MCF 10A (cell line): ENCODE results near the gene MZB1. TPM values are rescaled to one million over a fixed set of nuclear protein-coding genes. Genes with fewer than 3 reads are reported as not detected.

Source experiments
- BruUV-seq: library from RNA; stranded (reverse); fragments of 400-500 nt; replicated peaks from 2 replicates; lab custom pipeline; 2021; lab: Mats Ljungman, UMichigan
- CTCF ChIA-PET: fragments of 300-600 bp; sonication (Branson Sonifier 250); formaldehyde crosslinking; extraction: SDS; loops from one replicate; lab custom pipeline; 2021; ENCODE audit warnings: antibody characterized with exemption, inconsistent platforms; lab: Yijun Ruan, JAX
- POLR2A ChIA-PET: fragments of 300-600, 350-650 bp; sonication (Branson Sonifier 250); formaldehyde crosslinking; extraction: SDS; loops from one replicate; lab custom pipeline; 2020; ENCODE audit warnings: antibody characterized with exemption, inconsistent platforms; lab: Yijun Ruan, JAX
- DNase-seq: peaks from one replicate; pipeline ENCODE4 v3.0.0-alpha.2; 2018; ENCODE audit not compliant: unreplicated experiment
- H3K27ac Mint-ChIP-seq: one replicate; pipeline ENCODE4 v1.8.0; 2022; ENCODE audit warnings: mild to moderate bottlenecking, low read depth, mixed read lengths; ENCODE audit not compliant: unreplicated experiment
- H3K27me3 Mint-ChIP-seq: one replicate; pipeline ENCODE4 v1.8.0; 2022; ENCODE audit warnings: mixed read lengths; ENCODE audit not compliant: insufficient read depth, unreplicated experiment
- H3K36me3 Mint-ChIP-seq: one replicate; pipeline ENCODE4 v1.8.0; 2022; ENCODE audit warnings: mild to moderate bottlenecking, moderate library complexity, mixed read lengths; ENCODE audit not compliant: insufficient read depth, unreplicated experiment
- H3K4me1 Mint-ChIP-seq: one replicate; pipeline ENCODE4 v1.8.0; 2022; ENCODE audit warnings: mixed read lengths; ENCODE audit not compliant: insufficient read depth, unreplicated experiment
- H3K4me3 Mint-ChIP-seq: one replicate; pipeline ENCODE4 v1.8.0; 2022; ENCODE audit warnings: mild to moderate bottlenecking, moderate library complexity, mixed read lengths; ENCODE audit not compliant: unreplicated experiment
- H3K9me3 Mint-ChIP-seq: one replicate; pipeline ENCODE4 v1.8.0; 2022; ENCODE audit warnings: mixed read lengths; ENCODE audit not compliant: unreplicated experiment
- intact Hi-C: fragments of 100-400 bp; cut with micrococcal nuclease; formaldehyde crosslinking; loops from 2 replicates; pipeline ENCODE4 v1.14.1; 2022
- total RNA-seq: library from RNA; stranded (reverse); gene quantifications from 2 replicates; pipeline ENCODE4 v1.2.3, GENCODE V29; 2022
- TF ChIP-seq, protein P1 (sequence below): fragments of 200-600 bp; IDR thresholded peaks from one replicate; pipeline ENCODE4 v1.8.0; 2022; ENCODE audit warnings: antibody characterized with exemption, mild to moderate bottlenecking; ENCODE audit not compliant: unreplicated experiment

The MZB1 gene
- total RNA-seq, 1 experiment from 2014 or later: not detected

DNA sequence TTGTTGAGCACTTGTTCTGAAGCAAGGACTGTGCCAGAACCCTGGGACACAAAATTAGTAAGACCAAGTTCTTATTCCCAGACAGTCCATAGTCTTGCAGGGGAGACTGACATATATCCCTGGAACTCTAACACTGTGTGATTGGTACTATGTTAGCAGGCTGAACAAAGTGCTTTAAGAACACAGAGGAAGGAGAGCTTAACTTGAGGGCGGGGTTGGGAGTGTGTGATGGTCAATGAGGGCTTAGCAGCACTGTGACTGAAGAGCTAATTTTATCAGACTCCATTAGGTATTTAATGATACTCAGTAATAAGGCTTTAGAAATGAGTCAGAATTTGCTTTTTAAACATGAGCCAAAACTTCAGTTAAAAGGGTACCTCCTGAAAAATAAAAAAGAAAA, 29.1 kb upstream of the MZB1 start:
- TF ChIP-seq, protein P1, sequence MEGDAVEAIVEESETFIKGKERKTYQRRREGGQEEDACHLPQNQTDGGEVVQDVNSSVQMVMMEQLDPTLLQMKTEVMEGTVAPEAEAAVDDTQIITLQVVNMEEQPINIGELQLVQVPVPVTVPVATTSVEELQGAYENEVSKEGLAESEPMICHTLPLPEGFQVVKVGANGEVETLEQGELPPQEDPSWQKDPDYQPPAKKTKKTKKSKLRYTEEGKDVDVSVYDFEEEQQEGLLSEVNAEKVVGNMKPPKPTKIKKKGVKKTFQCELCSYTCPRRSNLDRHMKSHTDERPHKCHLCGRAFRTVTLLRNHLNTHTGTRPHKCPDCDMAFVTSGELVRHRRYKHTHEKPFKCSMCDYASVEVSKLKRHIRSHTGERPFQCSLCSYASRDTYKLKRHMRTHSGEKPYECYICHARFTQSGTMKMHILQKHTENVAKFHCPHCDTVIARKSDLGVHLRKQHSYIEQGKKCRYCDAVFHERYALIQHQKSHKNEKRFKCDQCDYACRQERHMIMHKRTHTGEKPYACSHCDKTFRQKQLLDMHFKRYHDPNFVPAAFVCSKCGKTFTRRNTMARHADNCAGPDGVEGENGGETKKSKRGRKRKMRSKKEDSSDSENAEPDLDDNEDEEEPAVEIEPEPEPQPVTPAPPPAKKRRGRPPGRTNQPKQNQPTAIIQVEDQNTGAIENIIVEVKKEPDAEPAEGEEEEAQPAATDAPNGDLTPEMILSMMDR: no peak
- no peak overlapping the region for H3K4me3 Mint-ChIP-seq
- H3K4me1 Mint-ChIP-seq: no peaks in the 10 kb centered on the region
- H3K27ac Mint-ChIP-seq: no peak overlapping the region
- BruUV-seq: no TSS peak
- ChIA-PET POLR2A (interaction anchor here (0.7 to 1.4 kb wide), 3 partner anchors 12 to 96 kb away, joined by 3 to 4 read pairs (median 3); partner anchors contain the start of gene SPATA24), CTCF (interaction anchor here (0.7 to 11.6 kb wide), 8 partner anchors 10 to 349 kb away, joined by 3 to 434 read pairs (median 4); partner anchors contain the start of gene SPATA24)
- peaks cover 26% of the 10 kb centered on the region for H3K36me3 Mint-ChIP-seq
- H3K9me3 Mint-ChIP-seq: no peaks in the 10 kb centered on the region
- no peaks in the 10 kb centered on the region for H3K27me3 Mint-ChIP-seq
- DNase-seq: no peak
- intact Hi-C loops: no loop called here

DNA sequence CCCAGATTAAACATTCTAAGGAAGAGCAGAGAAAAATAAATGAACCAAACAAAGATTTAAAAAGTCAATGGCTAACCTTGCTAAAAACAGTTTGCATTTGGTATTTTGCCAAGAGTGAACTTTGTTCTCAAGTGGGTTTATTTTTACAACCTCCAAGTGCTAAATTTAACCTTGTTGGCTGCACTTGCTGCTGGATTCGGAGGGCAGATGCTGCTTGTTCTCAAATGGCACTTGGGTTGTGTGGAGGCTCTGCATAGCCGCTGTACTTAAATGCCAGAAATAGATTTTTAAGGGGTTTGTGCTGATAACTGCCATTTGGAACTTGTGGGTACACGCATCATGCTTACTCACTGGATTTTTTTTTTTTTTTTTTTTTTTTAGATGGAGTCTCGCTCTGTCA, 27.5 kb upstream of the MZB1 start:
- intact Hi-C loops: no loop called here
- DNase-seq: no peak
- ChIA-PET CTCF (interaction anchor here (0.5 to 11.6 kb wide), 3 partner anchors 36 to 326 kb away, joined by 3 to 434 read pairs (median 4); no protein-coding TSS in a partner anchor), POLR2A (no interaction called here)
- Mint-ChIP-seq H3K4me3 (no peak overlapping the region), H3K9me3 (no peaks in the 10 kb centered on the region), H3K36me3 (peaks cover 19% of the 10 kb centered on the region), H3K4me1 (no peaks in the 10 kb centered on the region), H3K27me3 (no peaks in the 10 kb centered on the region), H3K27ac (no peak overlapping the region)
- no TSS peak for BruUV-seq
- TF ChIP-seq, protein P1: no peak

DNA sequence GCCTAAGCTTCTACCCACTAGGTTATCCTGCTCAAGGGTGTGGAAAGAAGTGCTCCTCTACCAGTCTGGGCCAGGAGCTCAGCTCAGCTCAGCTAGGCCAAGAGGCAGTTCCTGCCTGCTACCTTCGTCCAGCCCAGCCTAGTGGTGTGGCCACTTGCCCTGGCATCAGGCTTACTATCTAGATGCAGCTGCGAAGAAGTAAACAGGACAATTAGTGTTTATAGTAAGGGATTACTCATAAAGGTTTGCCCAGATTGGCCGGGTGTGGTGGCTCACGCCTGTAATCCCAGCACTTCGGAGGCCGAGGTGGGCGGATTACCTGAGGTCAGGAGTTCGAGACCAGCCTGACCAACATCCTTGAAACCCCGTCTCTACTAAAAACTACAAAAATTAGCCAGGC, 26.9 kb upstream of the MZB1 start:
- H3K27me3 Mint-ChIP-seq: no peaks in the 10 kb centered on the region
- TF ChIP-seq, protein P1: no peak
- no peak overlapping the region for H3K4me3 Mint-ChIP-seq
- BruUV-seq: no TSS peak
- H3K27ac Mint-ChIP-seq: no peak overlapping the region
- POLR2A ChIA-PET: interaction anchor here (1.4 kb wide), 1 partner anchor 10 kb away, joined by 4 read pairs; no protein-coding TSS in a partner anchor
- CTCF ChIA-PET: interaction anchor here (0.5 to 11.6 kb wide), 2 partner anchors 97 to 327 kb away, joined by 3 to 434 read pairs; no protein-coding TSS in a partner anchor
- no peaks in the 10 kb centered on the region for H3K9me3 Mint-ChIP-seq
- DNase-seq: no peak
- H3K4me1 Mint-ChIP-seq: no peaks in the 10 kb centered on the region
- H3K36me3 Mint-ChIP-seq: peaks cover 16% of the 10 kb centered on the region
- intact Hi-C loops: no loop called here

DNA sequence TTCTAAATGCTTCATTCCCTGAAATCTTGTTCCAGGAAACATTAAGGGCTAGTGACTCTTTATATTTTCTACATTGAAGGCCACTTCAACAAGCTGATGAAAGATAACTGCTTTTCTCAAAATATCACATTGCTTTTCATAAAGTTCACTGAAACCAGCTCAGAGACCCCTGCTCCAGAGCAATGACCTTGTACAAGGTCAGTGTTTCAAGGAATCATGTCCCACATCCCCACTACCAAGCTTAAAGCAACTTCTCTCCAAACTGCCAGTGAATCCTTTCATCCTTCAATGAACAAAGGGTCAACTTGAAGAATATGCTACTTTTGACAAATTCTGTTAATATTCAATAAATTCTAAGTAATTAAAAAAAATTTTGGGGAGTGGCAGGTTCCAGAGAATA, 26.2 kb upstream of the MZB1 start:
- no peak for DNase-seq
- TF ChIP-seq, protein P1: no peak
- ChIA-PET CTCF (interaction anchor here (1.0 to 11.6 kb wide), 2 partner anchors 12 to 98 kb away, joined by 4 to 434 read pairs; partner anchors contain the start of gene SPATA24), POLR2A (interaction anchor here (0.7 to 3.4 kb wide), 6 partner anchors 9 to 446 kb away, joined by 3 to 16 read pairs (median 4); partner anchors contain the start of genes SPATA24 and UBE2D2)
- peaks cover 12% of the 10 kb centered on the region for H3K36me3 Mint-ChIP-seq
- H3K9me3 Mint-ChIP-seq: no peaks in the 10 kb centered on the region
- intact Hi-C loops: no loop called here
- no peaks in the 10 kb centered on the region for H3K27me3 Mint-ChIP-seq
- H3K4me1 Mint-ChIP-seq: no peaks in the 10 kb centered on the region
- H3K27ac Mint-ChIP-seq: no peak overlapping the region
- no peak overlapping the region for H3K4me3 Mint-ChIP-seq
- no TSS peak for BruUV-seq
